Stimulated activated naive CD4-positive, alpha-beta T cell treated with Interleukin-2 at 50 U/mL for 16 hours (primary cell): Measurements from ENCODE around the gene REXO2.

ENCODE experiments used
- DNase-seq: peaks from one replicate; lab custom pipeline; 2025; lab: John Stamatoyannopoulos, UW

REXO2 gene

DNA sequence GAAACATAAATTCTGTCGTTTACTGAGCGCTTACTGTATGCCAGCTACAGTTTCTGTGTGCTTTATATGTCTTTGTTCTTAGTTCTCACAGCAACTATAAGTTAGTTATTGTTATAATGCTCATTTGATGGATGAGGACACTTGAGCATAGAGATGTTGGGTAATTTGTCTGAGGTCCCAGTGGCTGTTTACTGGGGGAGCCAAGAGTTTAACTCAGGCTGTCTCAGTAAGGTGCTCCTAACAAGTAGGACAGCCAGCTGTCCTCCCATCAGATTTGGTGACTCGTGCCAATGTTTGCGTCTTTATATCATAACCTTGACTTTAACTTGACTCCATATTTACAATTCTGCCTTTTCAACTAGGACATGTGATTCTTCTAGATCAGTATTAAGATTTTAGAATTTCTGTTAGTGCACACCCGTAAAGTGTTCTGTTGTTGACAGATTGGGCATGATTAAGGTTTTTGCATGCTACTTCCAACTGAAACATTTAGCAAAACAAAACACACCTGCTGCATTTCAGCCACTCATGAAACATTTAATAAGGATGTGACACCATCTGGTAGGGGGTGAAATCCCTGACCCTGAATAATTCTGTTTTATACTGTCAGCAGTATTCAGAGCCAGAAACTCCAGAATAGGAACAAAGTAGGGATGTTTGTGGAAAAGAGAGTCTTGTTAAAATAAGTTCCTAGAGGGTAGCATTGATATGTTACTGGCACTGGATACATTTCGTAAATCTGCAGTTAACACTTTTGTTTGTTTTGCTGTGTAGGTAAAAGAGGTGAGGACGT is 1.9 kb downstream of the REXO2 start:
- no peak for DNase-seq

DNA sequence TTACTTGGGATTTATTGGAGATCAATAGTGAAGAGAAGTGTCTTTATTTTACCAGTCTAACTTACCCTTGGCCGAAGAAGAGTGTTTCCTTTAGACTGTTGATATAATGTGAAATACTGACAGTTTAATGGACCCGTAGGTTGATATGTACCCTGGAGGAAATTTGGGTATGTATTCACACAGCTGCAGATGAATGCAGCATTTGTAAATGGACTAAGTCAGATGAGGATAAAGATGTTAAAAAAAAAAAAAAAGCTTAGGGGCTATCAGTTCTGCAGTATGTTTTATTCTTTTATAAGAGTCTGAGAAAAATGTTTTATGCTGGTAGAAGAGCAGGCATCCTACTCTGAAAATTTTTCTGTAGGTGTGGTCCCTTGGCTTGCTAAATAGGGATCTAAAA is 2.7 kb downstream of the REXO2 start:
- DNase-seq = no peak

DNA sequence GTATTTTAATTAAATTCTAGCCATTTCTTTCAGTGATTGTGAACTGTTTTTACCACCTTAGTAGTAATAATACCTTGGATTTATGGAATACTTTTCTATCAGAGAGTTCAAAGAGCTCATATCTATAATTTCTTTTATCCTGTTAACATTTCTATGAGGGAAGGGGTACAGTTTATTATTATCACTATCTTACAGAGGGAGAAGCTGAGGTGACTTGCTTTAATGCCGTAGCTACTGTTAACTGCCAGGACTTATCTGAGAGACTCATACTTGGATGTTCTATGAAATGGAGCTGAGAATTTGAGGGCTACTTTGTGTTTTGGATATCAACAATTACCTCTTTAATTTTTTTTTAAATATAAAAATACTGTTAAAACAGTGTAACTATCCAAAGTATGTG is 3.3 kb downstream of the REXO2 start:
- no peak for DNase-seq

DNA sequence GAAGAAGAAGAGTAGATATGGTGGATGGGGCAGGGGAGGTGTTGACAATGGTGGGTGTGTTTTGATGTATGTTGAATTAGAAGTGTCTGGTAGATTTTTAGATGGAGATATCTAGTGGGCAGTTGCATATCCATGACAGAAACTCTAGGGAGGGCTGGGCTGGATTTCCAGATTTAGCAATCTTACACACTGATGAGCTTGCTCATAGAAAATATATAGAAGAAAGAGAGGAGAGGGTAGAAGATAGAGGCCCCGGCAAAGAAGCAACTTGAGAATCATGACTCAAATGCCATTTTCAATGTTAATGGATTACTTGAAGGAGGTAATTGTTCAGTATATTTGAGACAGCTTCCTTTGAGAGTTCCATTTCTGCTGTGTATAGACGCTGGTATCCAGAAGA is 8.2 kb downstream of the REXO2 start:
- DNase-seq = no peak

DNA sequence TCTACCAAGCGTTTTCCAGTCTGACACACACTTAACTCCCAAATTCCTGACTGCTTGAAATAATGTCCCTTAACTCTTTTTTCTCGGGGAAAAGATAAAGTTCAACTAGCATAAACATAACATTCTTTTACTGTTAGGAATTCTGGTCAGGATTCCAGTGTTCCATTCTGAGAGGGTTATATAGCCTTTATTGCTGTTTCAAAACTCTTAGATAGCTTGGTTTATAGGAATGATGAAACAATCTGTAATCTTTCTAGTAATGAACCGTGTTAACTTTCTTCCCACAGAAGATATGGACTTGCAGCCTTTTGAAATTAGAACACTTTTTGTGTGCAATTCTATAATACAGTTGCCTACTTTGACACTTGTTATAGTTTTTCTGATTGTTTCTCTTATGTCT is 8.6 kb downstream of the REXO2 start:
- DNase-seq = no peak

DNA sequence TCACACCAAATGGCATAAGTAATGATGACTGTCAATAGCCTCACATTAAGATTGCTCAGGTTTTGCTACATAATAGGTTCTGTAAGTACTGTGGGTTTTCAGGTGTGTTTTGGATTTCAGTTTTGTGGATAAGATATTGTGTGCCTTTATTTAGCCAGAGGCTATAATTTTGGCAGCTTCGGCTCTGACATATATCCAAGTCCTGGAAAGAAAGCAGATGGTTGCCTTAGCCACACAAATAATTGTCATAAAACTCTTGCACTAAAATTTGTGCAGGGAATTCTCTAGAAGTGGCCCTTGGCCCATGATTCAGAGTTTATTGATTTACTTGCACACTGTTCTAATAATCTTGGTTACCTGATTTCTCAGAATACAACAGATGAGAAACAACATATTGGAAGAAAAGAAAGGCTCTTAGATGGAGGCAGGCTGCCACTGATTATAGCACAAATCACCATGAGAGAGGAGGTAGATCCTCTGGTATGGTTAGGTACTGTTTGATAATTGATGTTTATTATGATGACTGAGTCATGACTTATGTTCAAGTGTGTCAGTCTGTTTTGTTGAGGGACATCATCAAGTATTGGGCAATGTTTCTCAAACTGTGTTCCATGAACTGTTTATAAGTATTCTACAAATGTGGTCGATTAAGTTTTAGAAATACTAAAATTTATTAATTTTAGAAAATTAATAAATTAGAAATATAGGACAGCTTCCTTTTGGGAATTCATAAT is 9.6 kb downstream of the REXO2 start:
- no peak for DNase-seq

DNA sequence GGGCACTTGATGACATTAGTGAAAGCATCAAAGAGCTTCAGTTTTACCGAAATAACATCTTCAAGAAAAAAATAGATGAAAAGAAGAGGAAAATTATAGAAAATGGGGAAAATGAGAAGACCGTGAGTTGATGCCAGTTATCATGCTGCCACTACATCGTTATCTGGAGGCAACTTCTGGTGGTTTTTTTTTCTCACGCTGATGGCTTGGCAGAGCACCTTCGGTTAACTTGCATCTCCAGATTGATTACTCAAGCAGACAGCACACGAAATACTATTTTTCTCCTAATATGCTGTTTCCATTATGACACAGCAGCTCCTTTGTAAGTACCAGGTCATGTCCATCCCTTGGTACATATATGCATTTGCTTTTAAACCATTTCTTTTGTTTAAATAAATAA is 10.6 kb downstream of the REXO2 start:
- no peak for DNase-seq

DNA sequence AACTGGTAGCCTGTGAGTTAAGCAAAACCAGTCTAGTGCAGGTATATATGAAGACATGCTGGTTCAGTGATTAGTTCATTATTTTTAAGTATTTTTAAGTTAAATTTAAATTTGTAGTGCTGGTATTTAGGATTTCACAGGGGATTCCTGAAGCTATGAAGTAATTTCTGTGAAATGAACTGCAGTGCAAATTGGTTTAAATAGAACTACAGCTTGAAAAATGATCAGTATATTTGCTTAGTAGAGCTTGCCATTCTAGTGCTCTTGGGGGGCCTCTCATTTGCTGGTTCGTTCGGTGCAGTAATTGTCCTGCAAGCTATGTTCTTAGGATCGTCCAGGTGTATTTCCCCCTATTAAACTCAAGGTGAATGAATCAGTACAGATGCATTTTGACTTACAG is 13.1 kb downstream of the REXO2 start:
- no peak for DNase-seq

DNA sequence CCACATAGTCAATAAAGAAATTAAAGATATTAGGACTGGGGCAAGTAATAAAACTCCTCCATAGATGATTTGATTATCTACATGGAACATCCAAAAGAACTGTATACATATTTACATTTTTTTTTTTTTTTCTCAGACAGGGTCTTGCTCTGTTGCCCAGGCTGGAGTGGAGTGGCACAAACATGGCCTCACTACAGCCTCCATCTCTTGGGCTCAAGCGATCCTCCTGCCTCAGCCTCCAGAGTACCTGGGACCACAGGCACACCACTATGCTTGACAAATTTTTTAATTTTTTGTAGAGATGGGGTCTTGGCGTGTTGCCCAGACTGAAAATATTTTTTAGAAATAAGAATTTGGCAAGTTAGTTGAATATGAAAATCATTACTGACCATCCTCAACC is 24.7 kb downstream of the REXO2 start:
- no peak for DNase-seq

DNA sequence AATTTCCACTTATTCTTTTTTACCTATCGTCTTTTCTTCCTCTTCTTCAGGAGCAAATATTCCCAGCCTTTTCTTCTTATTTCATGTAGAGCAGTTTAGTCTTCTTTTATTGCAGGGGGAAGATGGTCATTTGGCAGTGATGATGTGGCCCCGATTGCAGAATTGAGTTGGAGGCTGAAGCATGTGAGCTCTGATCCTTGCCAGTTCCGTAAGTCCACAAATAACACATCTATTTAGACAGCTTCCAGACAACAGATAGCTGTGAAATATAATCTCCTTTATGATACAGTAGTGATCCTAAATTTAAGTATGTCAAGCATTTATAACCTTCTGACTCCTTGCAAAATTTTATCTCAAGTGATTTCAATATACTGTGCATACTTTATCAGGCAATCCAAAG is 27.5 kb downstream of the REXO2 start:
- no peak for DNase-seq

DNA sequence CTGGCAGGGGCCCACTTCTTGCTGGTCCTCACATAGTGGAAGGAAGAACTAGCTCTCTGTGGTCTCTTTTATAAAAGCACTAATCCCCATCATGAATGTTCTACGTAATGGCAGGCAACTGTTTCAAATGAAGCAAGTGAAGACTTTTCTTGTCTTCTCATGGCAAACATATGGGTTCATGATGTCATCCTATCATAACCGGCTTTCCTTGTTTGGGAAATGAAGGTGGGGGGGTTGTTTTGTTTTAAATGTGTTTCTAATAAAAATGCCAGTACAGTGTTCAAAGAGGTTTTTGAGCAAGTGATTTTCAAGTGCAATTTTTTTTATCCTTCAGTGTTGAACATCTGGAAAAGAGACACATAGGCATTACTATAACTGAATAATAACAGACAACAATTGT is 33.4 kb downstream of the REXO2 start:
- DNase-seq = no peak

DNA sequence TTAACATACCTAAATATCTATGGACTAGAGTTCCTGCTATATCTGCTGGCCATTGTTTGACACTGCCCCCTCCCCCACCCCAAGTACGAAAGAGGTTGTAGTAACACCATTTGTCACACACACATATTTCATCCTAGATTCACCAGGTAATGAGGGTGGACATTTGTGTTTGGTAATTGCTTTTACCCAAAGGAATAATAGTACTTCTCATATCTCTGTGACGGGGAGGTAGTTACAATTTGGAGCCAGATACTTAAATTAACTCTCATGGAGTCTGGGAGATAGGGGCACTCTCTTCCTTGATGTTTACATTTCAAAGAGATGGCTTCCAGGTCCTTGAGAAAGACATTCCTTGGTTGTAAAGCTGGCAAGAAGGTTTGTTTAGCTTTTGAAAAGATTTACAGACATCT is 38.7 kb downstream of the REXO2 start:
- no peak for DNase-seq

DNA sequence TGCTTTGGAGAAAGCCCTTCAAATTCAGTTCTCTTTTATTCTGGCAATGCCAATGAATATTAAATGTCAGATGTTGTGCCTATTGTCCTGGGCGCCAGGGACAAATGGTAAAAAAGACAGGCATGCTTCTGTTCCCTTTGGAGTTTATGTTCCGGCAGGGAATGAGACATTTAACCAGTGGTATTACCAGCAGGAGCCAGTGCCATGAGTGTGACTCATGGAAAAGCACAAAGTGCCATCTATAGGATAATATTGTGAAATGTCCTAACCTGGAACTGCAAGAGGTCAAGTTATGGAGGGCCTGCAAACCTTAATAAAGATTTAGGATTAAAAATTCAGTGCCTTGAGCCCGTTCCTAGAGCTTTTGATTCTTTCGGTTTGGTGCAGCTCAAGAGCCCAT is 39.5 kb downstream of the REXO2 start:
- no peak for DNase-seq

DNA sequence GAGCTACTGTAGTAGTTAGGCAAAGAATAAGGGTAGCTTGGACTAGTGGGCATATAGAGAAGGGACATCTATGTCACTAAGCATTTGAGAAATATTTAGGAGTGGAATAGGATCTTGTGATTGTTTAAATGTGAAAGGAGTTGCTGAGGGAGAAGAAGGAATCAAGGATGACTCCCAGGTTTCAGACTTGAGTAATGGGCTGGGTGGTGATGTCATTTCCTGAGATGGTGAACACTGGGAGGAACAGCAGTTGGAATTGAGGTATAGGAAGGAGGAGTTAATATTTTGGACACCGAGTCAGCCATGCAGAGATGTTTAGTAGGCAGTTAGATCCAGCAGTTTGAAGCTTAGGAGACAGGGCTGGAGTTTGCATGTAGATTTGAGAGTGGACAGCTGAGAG is 40.1 kb downstream of the REXO2 start:
- no peak for DNase-seq

DNA sequence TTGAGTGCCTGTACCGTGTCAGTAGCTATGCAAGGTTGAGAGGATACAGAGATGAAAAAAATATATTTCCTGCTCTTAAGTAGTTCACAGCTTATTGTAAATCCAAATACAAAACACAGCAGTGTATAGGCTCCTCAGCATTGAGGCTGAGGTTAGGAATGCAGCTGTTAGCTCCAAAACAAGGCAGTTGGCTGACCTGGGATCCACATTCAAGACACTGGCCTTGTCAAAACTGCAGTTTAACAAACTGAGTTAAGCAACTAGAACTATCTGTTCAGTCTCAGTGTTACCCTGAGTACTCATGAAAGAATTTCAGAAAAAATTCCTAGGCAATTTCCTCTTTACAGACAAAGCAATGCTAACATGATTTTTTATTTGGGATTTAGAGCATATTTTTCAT is 42.8 kb downstream of the REXO2 start:
- no peak for DNase-seq

DNA sequence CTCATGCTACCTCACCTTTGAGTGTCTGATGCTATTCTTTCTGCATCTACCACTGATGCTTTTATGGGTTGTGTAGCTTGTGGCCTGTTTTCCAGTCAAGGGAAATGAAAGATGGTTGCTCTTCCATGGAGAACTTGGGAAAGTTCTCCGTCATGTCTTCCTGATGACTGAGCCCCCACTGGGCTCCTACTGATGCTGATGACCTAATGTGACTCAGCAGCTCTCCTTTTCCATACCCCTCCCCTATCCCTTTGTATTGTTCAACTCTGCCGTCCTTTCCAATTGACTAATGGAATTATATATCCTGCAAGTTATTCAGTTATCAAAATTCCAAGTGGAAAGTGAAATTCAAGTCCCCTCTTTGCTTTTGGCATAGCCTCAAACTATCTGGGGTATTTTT is 44.7 kb downstream of the REXO2 start:
- DNase-seq = no peak

DNA sequence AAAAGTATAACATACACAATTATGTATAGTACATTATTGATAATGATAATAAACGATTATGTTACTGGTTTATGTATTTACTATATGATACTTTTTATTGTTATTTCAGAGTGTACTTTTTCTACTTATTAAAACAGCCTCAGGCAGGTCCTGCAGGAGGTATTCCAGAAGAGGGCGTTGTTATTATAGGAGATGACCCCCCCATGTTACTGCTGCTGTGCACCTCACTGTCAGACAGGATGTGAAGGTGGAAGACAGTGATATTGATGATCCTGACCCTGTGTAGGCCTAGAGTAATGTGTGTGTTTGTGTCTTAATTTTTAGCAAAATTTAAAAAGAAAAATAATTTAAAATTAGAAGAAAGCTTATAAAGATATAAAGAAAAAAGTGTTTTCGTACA is 57.6 kb downstream of the REXO2 start:
- no peak for DNase-seq

DNA sequence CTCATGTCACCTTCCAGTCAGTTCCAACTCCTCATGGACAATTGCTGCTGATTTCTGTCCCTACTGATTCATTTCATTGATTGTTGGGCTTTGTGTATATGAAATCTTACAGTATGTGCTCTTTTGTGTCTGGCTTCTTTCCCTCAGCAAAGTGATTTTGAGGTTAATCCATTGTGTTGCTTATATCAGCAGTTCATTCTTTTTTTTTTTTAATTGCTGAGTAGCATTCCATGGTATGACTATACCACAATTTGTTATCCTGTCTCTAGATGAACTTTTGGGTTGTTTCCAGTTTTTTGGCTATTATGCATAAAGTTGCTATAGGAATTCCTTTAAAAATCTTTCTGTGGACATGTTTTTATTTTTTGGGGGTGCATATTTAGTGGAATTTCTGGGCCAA is 60.5 kb downstream of the REXO2 start:
- DNase-seq = no peak
